SU-DHL-6 (cell line): ENCODE results near the gene MTFR1L.

ENCODE experiments used
- H2AFZ ChIP-seq: fragments of 200-600 bp; sonication (generic); 2 replicates; pipeline ENCODE4 v1.6.1; 2014; ENCODE audit warnings: low read depth, mild to moderate bottlenecking, moderate library complexity, mixed read lengths, antibody characterized with exemption, low read length; ENCODE audit not compliant: severe bottlenecking
- H3F3A ChIP-seq: fragments of 200-600 bp; shearing (Covaris generic); 2 replicates; pipeline ENCODE4 v1.6.0; 2016; ENCODE audit warnings: antibody characterized with exemption, mild to moderate bottlenecking; ENCODE audit not compliant: insufficient read depth
- H3K27ac ChIP-seq: fragments of 200-600 bp; sonication (generic); 2 replicates; pipeline ENCODE4 v1.5.1; 2016; ENCODE audit warnings: low read depth, mild to moderate bottlenecking, low read length, moderate library complexity, mixed read lengths
- H3K27me3 ChIP-seq: fragments of 200-600 bp; sonication (generic), shearing (Covaris generic); 2 replicates; pipeline ENCODE4 v1.6.0; 2014; ENCODE audit warnings: mild to moderate bottlenecking, low read length
- H3K36me3 ChIP-seq: fragments of 200-600 bp; sonication (generic); 2 replicates; pipeline ENCODE4 v1.6.1; 2014; ENCODE audit warnings: mild to moderate bottlenecking, low read length, mixed read lengths
- H3K4me2 ChIP-seq: fragments of 300-600, 200-600 bp; shearing (Covaris generic), sonication (generic); 2 replicates; pipeline ENCODE4 v1.6.0; 2014; ENCODE audit warnings: low read length, low read depth, mild to moderate bottlenecking; ENCODE audit not compliant: poor library complexity, severe bottlenecking
- H3K4me3 ChIP-seq: fragments of 200-600 bp; sonication (generic); 2 replicates; pipeline ENCODE4 v1.5.1; 2014; ENCODE audit warnings: antibody characterized with exemption, low read length, mild to moderate bottlenecking, mixed read lengths; ENCODE audit not compliant: insufficient read depth, poor library complexity, severe bottlenecking
- H3K79me2 ChIP-seq: fragments of 200-600 bp; sonication (generic); 2 replicates; pipeline ENCODE4 v1.6.1; 2014; ENCODE audit warnings: mild to moderate bottlenecking, low read length, moderate library complexity; ENCODE audit not compliant: insufficient read depth
- H3K9ac ChIP-seq: fragments of 200-600 bp; sonication (generic); 2 replicates; pipeline ENCODE4 v1.7.0; 2014; ENCODE audit warnings: mild to moderate bottlenecking, low read length
- H3K9me2 ChIP-seq: fragments of 200-600 bp; sonication (generic); replicated peaks from 2 replicates; pipeline ENCODE4 v1.6.1; 2014; ENCODE audit warnings: low read length; ENCODE audit not compliant: insufficient read depth
- H3K9me3 ChIP-seq: fragments of 200-600 bp; sonication (generic); 2 replicates; pipeline ENCODE4 v1.6.1; 2014; ENCODE audit warnings: low read length, mixed read lengths; ENCODE audit not compliant: insufficient read depth
- H4K20me1 ChIP-seq: fragments of 200-600 bp; sonication (generic); 2 replicates; pipeline ENCODE4 v1.6.1; 2014; ENCODE audit warnings: low read depth, mild to moderate bottlenecking, antibody characterized with exemption, low read length, moderate library complexity, mixed read lengths
- EZH2phosphoT487 ChIP-seq: fragments of 200-600 bp; sonication (generic), shearing (Covaris generic); conservative IDR thresholded peaks from 2 replicates; pipeline ENCODE4 v1.6.1; 2018; ENCODE audit warnings: mild to moderate bottlenecking, antibody characterized with exemption, low read length, moderate library complexity, mixed read lengths
- TF ChIP-seq, protein P1 (sequence below): fragments of 200-600 bp; sonication (generic); IDR thresholded peaks from one replicate; pipeline ENCODE4 v1.5.1; 2017; ENCODE audit warnings: antibody characterized with exemption, mild to moderate bottlenecking, low read length, moderate library complexity; ENCODE audit not compliant: insufficient read depth, poor library complexity, severe bottlenecking

Gene MTFR1L

GRCh38 chr1:25820247-25821111, 725 bp downstream of the MTFR1L start:
- H3K4me2 ChIP-seq: peak overlapping the region; percentile 62
- no peaks in the 10 kb centered on the region for H3K9me3 ChIP-seq
- H3K9me2 ChIP-seq: no peaks in the 10 kb centered on the region
- H3K9ac ChIP-seq: peak overlapping the region; percentile 89
- no peaks in the 10 kb centered on the region for H4K20me1 ChIP-seq
- peak overlapping the region; percentile 80 for H3K4me3 ChIP-seq
- TF ChIP-seq EZH2phosphoT487: no peak
- no peaks in the 10 kb centered on the region for H3K36me3 ChIP-seq
- peaks cover 8% of the 10 kb centered on the region; the same call in 1 of the 2 replicates for H3F3A ChIP-seq
- no peaks in the 10 kb centered on the region for H3K27me3 ChIP-seq
- H3K27ac ChIP-seq: peak overlapping the region; percentile 78
- H3K79me2 ChIP-seq: 0 out of 2 replicates have a peak, but pooled peaks cover 6% of the 10 kb centered on the region
- H2AFZ ChIP-seq: peak overlapping the region; percentile 81

DNA sequence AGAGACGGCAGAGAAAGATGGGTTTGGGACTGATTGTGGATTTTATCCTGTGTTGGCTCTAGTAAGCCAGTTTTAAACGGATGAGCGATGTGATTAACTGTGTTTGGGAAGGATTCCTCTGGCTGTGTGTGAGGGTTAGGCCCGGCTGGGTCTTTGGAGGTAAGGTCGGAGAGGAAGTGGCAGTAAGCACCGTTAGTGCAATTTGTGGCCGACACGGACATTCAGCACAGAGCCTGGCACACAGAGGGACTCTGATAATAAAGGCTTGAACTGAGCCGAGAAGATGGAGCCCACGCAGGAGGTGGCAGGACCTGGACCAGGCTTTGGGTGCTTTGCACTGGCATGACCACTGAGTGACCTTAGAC, 1.3 kb downstream of the MTFR1L start:
- H3K4me2 ChIP-seq: peak overlapping the region; percentile 62
- no peaks in the 10 kb centered on the region for H3K36me3 ChIP-seq
- peak overlapping the region; percentile 81 for H2AFZ ChIP-seq
- no peaks in the 10 kb centered on the region for H3K9me3 ChIP-seq
- H3K79me2 ChIP-seq: 0 out of 2 replicates have a peak, but pooled peaks cover 6% of the 10 kb centered on the region
- peak overlapping the region; percentile 78 for H3K27ac ChIP-seq
- peaks cover 8% of the 10 kb centered on the region; the same call in 1 of the 2 replicates for H3F3A ChIP-seq
- no peaks in the 10 kb centered on the region for H3K27me3 ChIP-seq
- peak overlapping the region; percentile 89 for H3K9ac ChIP-seq
- no peaks in the 10 kb centered on the region for H4K20me1 ChIP-seq
- TF ChIP-seq, protein P1, sequence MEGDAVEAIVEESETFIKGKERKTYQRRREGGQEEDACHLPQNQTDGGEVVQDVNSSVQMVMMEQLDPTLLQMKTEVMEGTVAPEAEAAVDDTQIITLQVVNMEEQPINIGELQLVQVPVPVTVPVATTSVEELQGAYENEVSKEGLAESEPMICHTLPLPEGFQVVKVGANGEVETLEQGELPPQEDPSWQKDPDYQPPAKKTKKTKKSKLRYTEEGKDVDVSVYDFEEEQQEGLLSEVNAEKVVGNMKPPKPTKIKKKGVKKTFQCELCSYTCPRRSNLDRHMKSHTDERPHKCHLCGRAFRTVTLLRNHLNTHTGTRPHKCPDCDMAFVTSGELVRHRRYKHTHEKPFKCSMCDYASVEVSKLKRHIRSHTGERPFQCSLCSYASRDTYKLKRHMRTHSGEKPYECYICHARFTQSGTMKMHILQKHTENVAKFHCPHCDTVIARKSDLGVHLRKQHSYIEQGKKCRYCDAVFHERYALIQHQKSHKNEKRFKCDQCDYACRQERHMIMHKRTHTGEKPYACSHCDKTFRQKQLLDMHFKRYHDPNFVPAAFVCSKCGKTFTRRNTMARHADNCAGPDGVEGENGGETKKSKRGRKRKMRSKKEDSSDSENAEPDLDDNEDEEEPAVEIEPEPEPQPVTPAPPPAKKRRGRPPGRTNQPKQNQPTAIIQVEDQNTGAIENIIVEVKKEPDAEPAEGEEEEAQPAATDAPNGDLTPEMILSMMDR: no peak
- TF ChIP-seq EZH2phosphoT487: no peak
- H3K9me2 ChIP-seq: no peaks in the 10 kb centered on the region
- peak overlapping the region; percentile 80 for H3K4me3 ChIP-seq

DNA sequence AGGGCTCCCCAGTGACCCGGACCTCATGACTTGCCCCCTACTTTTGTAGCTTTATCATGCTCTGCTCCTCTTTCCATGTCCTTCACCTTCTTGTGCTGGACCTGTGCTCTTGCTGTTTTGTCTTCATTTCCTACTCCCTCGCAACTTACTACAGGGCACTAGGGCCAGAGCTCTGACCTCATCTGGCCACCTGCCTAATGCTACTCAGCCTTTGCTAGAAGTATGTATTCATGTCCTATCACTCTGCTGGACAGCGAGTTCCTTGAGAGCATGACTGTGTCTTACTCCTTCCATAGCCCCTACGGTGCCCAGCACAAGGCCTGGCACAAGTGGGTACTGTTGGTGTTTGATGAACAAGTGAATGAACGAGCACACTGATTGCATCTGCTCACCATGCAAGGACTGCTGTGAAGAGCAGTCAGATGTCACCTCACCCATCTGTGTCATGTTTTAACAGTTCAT, 1.9 kb downstream of the MTFR1L start:
- H3K36me3 ChIP-seq: no peaks in the 10 kb centered on the region
- H3K27ac ChIP-seq: no peak overlapping the region
- H3K4me3 ChIP-seq: peak overlapping the region; percentile 80
- H2AFZ ChIP-seq: no peak overlapping the region
- H3K9me2 ChIP-seq: no peaks in the 10 kb centered on the region
- H3K9me3 ChIP-seq: no peaks in the 10 kb centered on the region
- no peaks in the 10 kb centered on the region for H4K20me1 ChIP-seq
- H3F3A ChIP-seq: peaks cover 8% of the 10 kb centered on the region; the same call in 1 of the 2 replicates
- 0 out of 2 replicates have a peak, but pooled peaks cover 6% of the 10 kb centered on the region for H3K79me2 ChIP-seq
- H3K4me2 ChIP-seq: peak overlapping the region; percentile 62
- peak overlapping the region; percentile 89 for H3K9ac ChIP-seq
- H3K27me3 ChIP-seq: no peaks in the 10 kb centered on the region
- TF ChIP-seq, protein P1: no peak
- TF ChIP-seq EZH2phosphoT487: no peak

DNA sequence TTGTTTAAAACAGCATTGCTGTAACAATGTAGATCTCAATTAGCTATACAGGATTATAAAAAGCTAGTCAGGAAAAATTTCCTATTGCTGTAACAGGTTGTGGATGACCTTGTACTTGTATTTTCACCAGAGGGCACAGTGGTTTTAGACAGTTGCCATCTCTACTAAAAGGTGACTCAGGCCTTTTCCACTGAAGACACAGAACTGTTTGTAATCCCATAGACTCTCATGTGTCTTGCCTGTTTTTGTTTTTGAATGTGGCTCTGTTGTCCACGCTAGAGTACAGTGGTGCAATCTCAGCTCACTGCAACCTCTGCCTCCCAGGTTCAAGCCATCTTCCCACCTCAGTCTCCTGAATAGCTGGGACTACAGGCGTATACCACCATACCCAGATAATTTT, 5.9 kb downstream of the MTFR1L start:
- Histone ChIP-seq H3K79me2 (0 out of 2 replicates have a peak, but pooled peaks cover 6% of the 10 kb centered on the region), H3K9me3 (no peaks in the 10 kb centered on the region), H3K27ac (no peak overlapping the region), H4K20me1 (no peaks in the 10 kb centered on the region), H3K4me2 (no peak overlapping the region), H3K9me2 (no peaks in the 10 kb centered on the region), H2AFZ (no peak overlapping the region), H3F3A (peaks cover 8% of the 10 kb centered on the region; the same call in 1 of the 2 replicates), H3K27me3 (no peaks in the 10 kb centered on the region), H3K9ac (no peak overlapping the region), H3K36me3 (peaks cover 7% of the 10 kb centered on the region; the same call in 1 of the 2 replicates), H3K4me3 (no peak overlapping the region)
- TF ChIP-seq, protein P1: no peak
- no peak for TF ChIP-seq EZH2phosphoT487
